Ovary (tissue), 3 donors: Measurements from ENCODE around the gene LEF1.

Experiments
- CTCF ChIP-seq, 3 donors: fragments of 450-650 bp in 2 of 3; fragments of 200-600 bp in 1 of 3; IDR thresholded peaks; one replicate each; pipeline versions ENCODE4 v1.5.1 to v1.8.0; 2016 to 2022; ENCODE audit warnings: antibody characterized with exemption in 3 of 3, mild to moderate bottlenecking in 1 of 3
- POLR2A ChIP-seq: fragments of 450-650 bp; IDR thresholded peaks from one replicate; pipeline ENCODE4 v1.6.1; 2017; ENCODE audit warnings: antibody characterized with exemption, mild to moderate bottlenecking, moderate library complexity
- donor health status: DM: no; HTN: no; CAD: no.

- TF ChIP-seq CTCF (IDR thresholded peaks at IDR 0.05) = no peak
- TF ChIP-seq POLR2A = no peak
Observed at GRCh38 chr4:108072300-108072699, 96.4 kb downstream of the LEF1 start.
